Measurements from ENCODE around the gene BCAT1.
"Not testable (repeated sequence)": the region's sequence is repeated elsewhere in the genome, so short reads cannot be mapped to it uniquely, and the experiment has no call there.

Gene BCAT1

GRCh38 chr12:24881724-24882371 is 67.1 kb downstream of the BCAT1 start:
- in situ Hi-C loops (cut with MboI; ENCODE audit: low pct_unique_long_range_greater_than_20kb, low sequenced_read_pairs) = no loop called here
- DNase-seq = no peak

DNA sequence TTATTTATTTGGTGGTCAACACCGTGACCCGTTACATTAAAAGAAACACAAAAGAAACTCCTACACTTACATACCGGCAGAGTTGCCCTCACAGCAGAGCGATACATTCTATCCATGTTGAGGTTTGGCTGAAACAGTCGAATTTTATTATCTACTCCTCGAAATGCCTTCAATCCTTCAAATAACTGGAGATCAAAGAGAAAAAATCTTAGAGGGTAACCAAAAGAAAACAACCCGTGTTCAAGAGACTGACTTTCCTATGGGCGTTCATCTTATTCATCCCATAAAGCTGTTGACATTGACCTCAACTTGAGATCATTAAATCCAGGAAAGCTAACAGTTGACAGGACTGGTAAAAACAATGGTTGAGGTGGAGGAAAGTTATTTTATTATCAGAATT is 67.7 kb downstream of the BCAT1 start:
- in situ Hi-C loops (cut with MboI; ENCODE audit: low pct_unique_long_range_greater_than_20kb, low sequenced_read_pairs) = no loop called here
- DNase-seq = no peak

GRCh38 chr12:24880732-24881131 is 68.2 kb downstream of the BCAT1 start:
- DNase-seq = no peak
- in situ Hi-C loops (cut with MboI; ENCODE audit: low pct_unique_long_range_greater_than_20kb, low sequenced_read_pairs) = no loop called here

DNA sequence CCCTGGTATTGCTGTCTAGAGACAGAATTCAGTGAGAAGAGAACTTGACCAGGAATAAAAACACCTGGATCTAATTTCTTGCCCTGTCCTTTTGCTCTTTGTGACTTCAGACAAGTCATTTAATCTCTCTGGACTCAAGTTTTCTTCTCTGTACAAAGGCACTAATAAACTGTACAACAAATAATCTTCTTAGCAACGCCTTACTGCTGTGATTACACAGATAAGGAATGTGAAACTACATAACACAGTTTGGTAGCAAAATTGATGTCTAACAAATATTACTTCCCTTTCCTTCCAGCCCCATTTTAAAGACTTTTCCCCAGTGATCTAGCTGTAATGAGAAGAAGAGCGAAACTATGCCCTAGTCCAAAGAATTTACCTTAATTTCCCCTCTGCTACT is 69.3 kb downstream of the BCAT1 start:
- DNase-seq = no peak

DNA sequence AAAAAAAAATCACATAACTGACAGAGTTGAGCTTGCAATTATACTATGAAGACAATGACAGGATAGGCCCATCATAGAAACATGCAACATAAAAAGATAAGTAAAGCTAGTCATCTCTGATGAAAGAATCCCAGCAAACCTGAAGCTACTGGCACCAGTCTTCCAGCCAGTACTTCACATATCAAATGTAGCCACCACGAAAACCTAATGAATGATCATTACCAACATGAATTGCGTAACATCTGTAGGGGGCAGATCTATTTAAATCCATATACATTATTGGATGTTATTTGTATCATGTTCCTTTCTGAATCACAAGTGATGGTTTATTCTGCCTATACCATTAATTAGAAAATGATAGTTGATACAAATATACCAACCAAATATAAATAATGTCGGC is 73.9 kb downstream of the BCAT1 start:
- in situ Hi-C loops (cut with MboI; ENCODE audit: low pct_unique_long_range_greater_than_20kb, low sequenced_read_pairs) = no loop called here
- no peak for DNase-seq

More for the DNA sequence above, 69.3 kb downstream of the BCAT1 start:
- in situ Hi-C loops (cut with MboI; ENCODE audit: low pct_unique_long_range_greater_than_20kb, low sequenced_read_pairs) = no loop called here

DNA sequence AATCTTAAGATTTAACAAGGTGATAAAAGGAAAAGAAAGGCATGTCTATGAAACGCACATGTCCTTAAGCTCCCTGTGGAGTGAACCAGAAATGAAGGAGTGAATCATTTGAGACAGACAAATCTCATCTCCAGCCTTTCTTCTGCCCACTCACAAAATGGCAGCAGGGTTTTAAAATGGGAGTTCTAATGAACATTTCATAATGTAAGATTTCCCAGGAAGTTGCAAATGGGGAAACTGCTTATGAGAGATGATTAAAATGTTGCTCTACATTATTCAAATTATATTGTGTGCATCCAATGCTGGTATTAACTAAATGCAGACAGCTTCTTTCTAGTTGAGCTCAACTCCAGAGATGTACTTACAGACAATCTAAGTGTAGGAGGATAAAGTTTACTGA is 76.7 kb downstream of the BCAT1 start:
- in situ Hi-C loops (cut with MboI; ENCODE audit: low pct_unique_long_range_greater_than_20kb, low sequenced_read_pairs) = no loop called here
- DNase-seq = no peak

- in situ Hi-C loops (cut with MboI; ENCODE audit: low pct_unique_long_range_greater_than_20kb, low sequenced_read_pairs); DNase-seq: not testable (repeated sequence)
These were observed 82.8 kb downstream of the BCAT1 start for GRCh38 chr12:24866139-24866538.

GRCh38 chr12:24864796-24865125 is 84.1 kb downstream of the BCAT1 start:
- DNase-seq = peak; percentile 35
- in situ Hi-C loops (cut with MboI; ENCODE audit: low pct_unique_long_range_greater_than_20kb, low sequenced_read_pairs) = no loop called here

DNA sequence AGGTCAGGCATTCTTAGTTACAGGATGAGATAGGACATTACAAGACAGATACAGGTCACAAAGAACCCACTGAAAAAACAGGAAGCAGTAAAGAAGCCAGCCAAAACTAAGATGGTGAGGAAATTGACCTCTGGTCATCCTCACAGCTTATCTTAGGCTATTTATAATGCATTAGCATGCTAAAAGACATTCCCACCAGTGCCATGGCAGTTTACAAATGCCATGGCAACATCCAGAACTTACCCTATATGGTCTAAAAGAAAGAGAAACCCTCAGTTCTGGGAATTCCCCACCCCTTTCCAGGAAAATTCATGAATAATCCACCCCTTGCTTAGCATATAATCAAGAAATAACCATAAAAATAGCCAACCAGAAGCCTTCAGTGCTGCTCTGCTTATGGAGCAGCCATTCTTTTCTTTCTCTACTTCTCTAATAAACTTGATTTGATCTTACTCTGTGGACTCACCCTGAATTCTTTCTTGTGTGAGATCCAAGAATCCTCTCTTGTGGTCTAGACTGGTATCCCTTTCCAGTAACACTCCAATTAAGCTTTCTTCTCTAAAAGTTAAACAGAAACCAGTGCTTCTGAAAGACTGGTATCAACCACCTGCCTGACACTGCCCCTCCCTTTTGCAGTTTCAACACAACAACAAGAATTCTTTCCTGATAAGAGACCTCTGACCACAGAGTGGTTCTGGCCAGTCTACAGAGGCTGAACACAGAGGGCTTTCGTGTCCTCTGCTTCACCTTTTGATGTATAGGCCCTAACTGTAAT is 86.9 kb downstream of the BCAT1 start:
- DNase-seq = peak; percentile 24
- in situ Hi-C loops (cut with MboI; ENCODE audit: low pct_unique_long_range_greater_than_20kb, low sequenced_read_pairs) = no loop called here

GRCh38 chr12:24860546-24860945 is 88.4 kb downstream of the BCAT1 start:
- in situ Hi-C loops (cut with MboI; ENCODE audit: low pct_unique_long_range_greater_than_20kb, low sequenced_read_pairs) = no loop called here
- no peak for DNase-seq

- DNase-seq = no peak
- in situ Hi-C loops (cut with MboI; ENCODE audit: low pct_unique_long_range_greater_than_20kb, low sequenced_read_pairs) = no loop called here
These were observed 92.4 kb downstream of the BCAT1 start for GRCh38 chr12:24856541-24856940.

GRCh38 chr12:24854908-24855307 is 94.0 kb downstream of the BCAT1 start:
- DNase-seq = peak; percentile 51
- in situ Hi-C loops (cut with MboI; ENCODE audit: low pct_unique_long_range_greater_than_20kb, low sequenced_read_pairs) = no loop called here

DNA sequence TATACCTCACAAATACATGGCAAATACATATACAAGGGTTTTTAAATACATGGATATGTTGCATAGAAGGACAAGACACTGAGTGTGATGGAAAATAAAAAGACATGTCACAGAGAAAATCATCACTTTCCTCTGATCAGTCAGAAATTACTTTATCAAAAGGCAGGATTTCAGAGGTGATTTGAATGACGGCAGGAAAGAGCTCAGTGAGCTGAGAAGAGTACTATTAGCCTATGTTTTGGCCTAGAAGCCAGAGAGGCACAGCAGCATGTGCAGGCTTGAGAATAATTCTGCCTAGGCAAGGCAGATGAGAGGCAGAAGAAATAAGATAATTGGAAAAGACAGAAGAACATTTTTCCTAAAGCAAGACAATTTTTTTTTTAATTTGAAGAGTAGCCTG is 94.9 kb downstream of the BCAT1 start:
- DNase-seq = no peak
- in situ Hi-C loops (cut with MboI; ENCODE audit: low pct_unique_long_range_greater_than_20kb, low sequenced_read_pairs) = no loop called here

- no peak for DNase-seq
- in situ Hi-C loops (cut with MboI; ENCODE audit: low pct_unique_long_range_greater_than_20kb, low sequenced_read_pairs) = no loop called here
These were observed 95.3 kb downstream of the BCAT1 start for GRCh38 chr12:24853588-24853987.

- in situ Hi-C loops (cut with MboI; ENCODE audit: low pct_unique_long_range_greater_than_20kb, low sequenced_read_pairs) = no loop called here
- DNase-seq = no peak
These were observed 95.8 kb downstream of the BCAT1 start for GRCh38 chr12:24853094-24853493.

- in situ Hi-C loops (cut with MboI; ENCODE audit: low pct_unique_long_range_greater_than_20kb, low sequenced_read_pairs) = no loop called here
- peak; percentile 31 for DNase-seq
These were observed 96.5 kb downstream of the BCAT1 start for GRCh38 chr12:24852420-24852819.

- peak; percentile 42 for DNase-seq
- in situ Hi-C loops (cut with MboI; ENCODE audit: low pct_unique_long_range_greater_than_20kb, low sequenced_read_pairs) = not testable (repeated sequence)
These were observed 97.0 kb downstream of the BCAT1 start for GRCh38 chr12:24851883-24852282.

- in situ Hi-C loops (cut with MboI; ENCODE audit: low pct_unique_long_range_greater_than_20kb, low sequenced_read_pairs) = no loop called here
- no peak for DNase-seq
These were observed 97.6 kb downstream of the BCAT1 start for GRCh38 chr12:24851341-24851740.

DNA sequence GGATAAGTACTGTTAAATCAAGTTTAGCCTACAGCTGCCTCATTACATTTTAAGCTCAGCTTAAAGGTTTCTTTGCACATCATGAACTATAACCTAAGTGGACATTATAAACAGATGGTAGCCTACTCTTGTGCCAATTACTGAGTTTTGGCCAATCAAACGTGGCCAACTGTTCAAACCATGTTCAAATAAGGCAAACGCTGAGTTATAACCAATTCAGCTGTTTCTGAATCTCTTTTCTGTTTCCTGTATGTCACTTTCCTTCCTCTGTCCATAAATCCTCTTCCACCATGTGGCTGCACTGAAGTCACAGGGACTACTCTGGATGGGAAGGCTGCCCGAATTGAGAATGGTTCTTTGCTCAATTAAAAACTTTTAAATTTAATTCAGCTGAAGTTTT is 98.4 kb downstream of the BCAT1 start:
- DNase-seq = no peak
- in situ Hi-C loops (cut with MboI; ENCODE audit: low pct_unique_long_range_greater_than_20kb, low sequenced_read_pairs) = no loop called here

DNA sequence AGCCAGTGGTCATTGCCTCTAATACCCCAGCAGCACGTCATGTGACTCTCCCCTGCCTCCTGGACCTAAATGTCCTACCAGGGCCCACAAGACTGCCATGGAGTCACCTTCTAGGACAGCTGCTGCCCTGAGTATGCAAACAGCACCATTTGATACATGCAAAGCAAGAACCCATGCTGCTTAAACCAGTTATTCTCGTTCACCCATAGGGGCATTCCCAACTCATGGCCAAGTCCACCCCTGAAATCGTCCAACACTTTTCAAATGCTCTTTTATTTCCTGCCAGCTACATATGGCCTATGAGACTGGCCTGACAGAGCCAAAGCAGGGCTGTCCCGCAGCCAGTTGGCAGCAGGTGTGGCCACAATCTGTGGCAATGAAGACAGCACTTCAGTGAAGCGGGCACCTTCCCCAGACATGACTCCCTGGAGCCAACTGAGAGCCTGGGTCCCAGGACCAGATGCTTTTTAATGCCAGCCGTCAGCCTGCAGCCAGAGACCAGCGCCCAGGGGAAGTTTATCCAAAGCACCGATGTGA is 99.9 kb downstream of the BCAT1 start:
- no peak for DNase-seq
- in situ Hi-C loops (cut with MboI; ENCODE audit: low pct_unique_long_range_greater_than_20kb, low sequenced_read_pairs) = no loop called here

- in situ Hi-C loops (cut with MboI; ENCODE audit: low pct_unique_long_range_greater_than_20kb, low sequenced_read_pairs) = no loop called here
- DNase-seq = no peak
These were observed 102.2 kb downstream of the BCAT1 start for GRCh38 chr12:24846689-24847088.
